Mammary epithelial cell (primary cell): Measurements from ENCODE around the gene GTSE1.

Experiments used
- EZH2 ChIP-seq: IDR thresholded peaks from 2 replicates; pipeline ENCODE4 v1.6.1; 2012; ENCODE audit warnings: low read length, inconsistent platforms, borderline replicate concordance
- TF ChIP-seq, protein P1 (sequence below), 2 donors: IDR thresholded peaks in 1 of 2; conservative IDR thresholded peaks in 1 of 2; 2 replicates each; pipeline ENCODE4 v1.5.1; 2011 to 2012; ENCODE audit warnings: inconsistent platforms in 2 of 2, low read length in 2 of 2, mild to moderate bottlenecking in 2 of 2, control low read depth in 1 of 2, low read depth in 1 of 2; ENCODE audit not compliant: insufficient read depth in 1 of 2; ENCODE audit errors: extremely low read depth in 1 of 2

DNA sequence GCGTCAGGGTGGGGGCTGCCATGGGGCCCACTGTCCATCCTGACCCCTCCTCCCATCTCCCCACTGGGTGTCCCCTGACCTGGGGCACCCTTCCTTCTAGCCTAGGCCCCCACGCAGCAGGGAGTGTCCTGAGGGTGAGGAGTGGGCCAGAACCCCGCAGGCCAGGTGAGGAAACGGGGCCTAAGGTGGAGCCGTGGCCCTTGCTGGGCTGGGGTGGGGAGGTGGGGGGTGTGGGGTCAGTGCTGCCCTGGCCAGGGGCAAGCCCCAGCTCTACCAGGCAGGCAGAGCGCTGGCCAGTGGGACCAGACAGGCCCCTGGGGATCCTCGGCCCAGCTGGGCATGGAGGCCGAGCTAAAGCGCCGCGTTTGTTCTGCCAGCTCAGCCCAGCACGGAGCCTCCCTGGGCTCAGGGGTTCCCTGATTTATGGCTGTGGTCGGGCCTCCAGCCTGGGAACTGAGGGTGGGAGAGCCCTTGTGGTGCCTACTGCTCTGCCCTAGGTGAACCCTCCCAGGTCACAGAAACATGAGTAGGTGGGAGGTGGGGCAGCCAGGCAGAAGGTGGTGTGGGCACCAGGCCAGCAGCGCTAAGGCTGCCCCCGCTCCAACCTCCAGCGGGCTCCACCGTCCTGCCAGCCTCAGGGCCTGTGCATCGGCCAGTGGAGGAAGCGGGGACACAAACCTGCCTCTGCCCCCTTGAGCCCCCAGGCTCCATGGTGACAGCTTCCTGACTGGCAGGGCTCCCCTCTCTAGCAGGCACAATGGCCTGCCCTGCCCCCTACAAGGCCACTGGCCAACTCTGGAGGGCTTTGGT, 61.2 kb downstream of the GTSE1 start:
- TF ChIP-seq, protein P1, sequence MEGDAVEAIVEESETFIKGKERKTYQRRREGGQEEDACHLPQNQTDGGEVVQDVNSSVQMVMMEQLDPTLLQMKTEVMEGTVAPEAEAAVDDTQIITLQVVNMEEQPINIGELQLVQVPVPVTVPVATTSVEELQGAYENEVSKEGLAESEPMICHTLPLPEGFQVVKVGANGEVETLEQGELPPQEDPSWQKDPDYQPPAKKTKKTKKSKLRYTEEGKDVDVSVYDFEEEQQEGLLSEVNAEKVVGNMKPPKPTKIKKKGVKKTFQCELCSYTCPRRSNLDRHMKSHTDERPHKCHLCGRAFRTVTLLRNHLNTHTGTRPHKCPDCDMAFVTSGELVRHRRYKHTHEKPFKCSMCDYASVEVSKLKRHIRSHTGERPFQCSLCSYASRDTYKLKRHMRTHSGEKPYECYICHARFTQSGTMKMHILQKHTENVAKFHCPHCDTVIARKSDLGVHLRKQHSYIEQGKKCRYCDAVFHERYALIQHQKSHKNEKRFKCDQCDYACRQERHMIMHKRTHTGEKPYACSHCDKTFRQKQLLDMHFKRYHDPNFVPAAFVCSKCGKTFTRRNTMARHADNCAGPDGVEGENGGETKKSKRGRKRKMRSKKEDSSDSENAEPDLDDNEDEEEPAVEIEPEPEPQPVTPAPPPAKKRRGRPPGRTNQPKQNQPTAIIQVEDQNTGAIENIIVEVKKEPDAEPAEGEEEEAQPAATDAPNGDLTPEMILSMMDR (conservative IDR thresholded peaks at IDR 0.05 in 1 of 2, IDR thresholded peaks at IDR 0.05 in 1 of 2; ENCODE audit: extremely low read depth in 1 of 2, insufficient read depth in 1 of 2, low read depth in 1 of 2, low read length in 2 of 2) = no peak
- TF ChIP-seq EZH2 = no peak
